Placental pericyte (primary cell): ENCODE data around the gene PAIP2B. TPM values are rescaled to one million over a fixed set of nuclear protein-coding genes. Genes with fewer than 3 reads are reported as not detected.

Source experiments
- small RNA-seq: library from RNA; depleted of rRNA; stranded (forward); fragments of <200 nt; gene quantifications from one replicate; pipeline ENCODE3, GENCODE V24; 2012; ENCODE audit warnings: low replicate concordance
- total RNA-seq: library from RNA; depleted of rRNA; stranded (reverse); fragments of >200 nt; gene quantifications from 2 replicates; pipeline ENCODE4 v1.2.3, GENCODE V29; 2012

The PAIP2B gene, protein sequence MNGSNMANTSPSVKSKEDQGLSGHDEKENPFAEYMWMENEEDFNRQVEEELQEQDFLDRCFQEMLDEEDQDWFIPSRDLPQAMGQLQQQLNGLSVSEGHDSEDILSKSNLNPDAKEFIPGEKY
- total RNA-seq, result under 0.01 TPM in 2 replicates

DNA sequence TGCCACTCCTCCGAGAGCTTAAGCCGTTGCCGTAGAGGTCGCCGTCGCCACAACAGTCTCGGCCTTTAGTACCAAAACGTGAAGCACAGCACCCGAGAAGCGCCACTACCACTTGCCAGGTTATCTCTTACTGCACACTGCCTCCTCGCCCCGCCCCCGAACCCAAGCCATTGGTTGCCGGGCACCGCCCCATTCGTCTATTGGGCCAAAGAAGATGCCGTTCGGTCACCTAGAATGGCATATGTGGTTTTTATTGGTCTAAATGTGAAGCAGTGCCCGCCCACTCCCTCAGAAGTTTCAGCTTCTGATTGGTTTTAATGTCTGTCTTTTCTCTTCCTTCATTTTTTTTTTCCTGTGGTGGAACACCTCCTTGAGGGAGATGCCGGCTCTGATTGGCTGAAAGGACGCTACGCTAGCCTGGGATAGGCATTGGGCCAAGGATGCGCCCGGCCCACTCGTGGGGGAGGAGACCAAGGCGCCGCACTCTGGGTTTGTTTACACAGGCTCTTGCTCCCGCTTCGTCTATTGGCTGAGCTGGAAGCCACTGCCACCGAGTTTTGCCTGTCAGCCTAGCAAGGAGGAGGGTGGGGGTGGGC, at the start of gene PAIP2B:
PAIP2B (minus strand) TSS at position 139 of the 596 bp plus-strand sequence. CDS start 24,514 bp downstream, outside the sequence.

Small RNA genes within 50 kb of the gene (small RNA-seq; reads per million reads assigned to genes)
- gene AC007881.1, result not detected

Other genes with a start within 250 kb of the PAIP2B start
- gene ANKRD53, start 248.5 kb downstream of the PAIP2B start, total RNA-seq, result 0.72 and 1.3 TPM in 2 replicates
- 27.1 and 43.5 TPM in 2 replicates for gene TEX261, start 232.2 kb downstream of the PAIP2B start, total RNA-seq
- gene NAGK, start 158.5 kb downstream of the PAIP2B start, total RNA-seq, result 46.4 and 62.4 TPM in 2 replicates
- 10.5 and 12.6 TPM in 2 replicates for gene MCEE, start 96.9 kb downstream of the PAIP2B start, total RNA-seq
- gene MPHOSPH10, start 96.5 kb downstream of the PAIP2B start, total RNA-seq, result 17.5 and 21.0 TPM in 2 replicates
- 119 and 125 TPM in 2 replicates for gene ZNF638, start 104.7 kb upstream of the PAIP2B start, total RNA-seq
- gene DYSF, start 226.5 kb upstream of the PAIP2B start, total RNA-seq, result 0.22 and 0.43 TPM in 2 replicates